SW 1271 (cell line): Measurements from ENCODE around the gene VPS52.
"Not testable (repeated sequence)": the region's sequence is repeated elsewhere in the genome, so short reads cannot be mapped to it uniquely, and the experiment has no call there.

Experiments
- DNase-seq, 2 experiments: peaks; one replicate each; lab custom pipeline; 2025; lab: John Stamatoyannopoulos, UW

VPS52 gene

GRCh38 chr6:33305052-33305451 lies 33.4 kb upstream of the VPS52 start:
- DNase-seq = no peak

- DNase-seq = no peak
Measured at GRCh38 chr6:33304216-33304615, 32.5 kb upstream of the VPS52 start.

- no peak for DNase-seq
Measured at GRCh38 chr6:33301877-33302276, 30.2 kb upstream of the VPS52 start.

GRCh38 chr6:33299237-33299944 lies 27.7 kb upstream of the VPS52 start:
- peak; percentile 73 to 92 for DNase-seq

GRCh38 chr6:33298773-33299236 lies 27.1 kb upstream of the VPS52 start, which contains the start of gene RGL2:
Gene RGL2, minus strand, starts transcription at chr6:33298942. Its CDS starts 332 bp downstream, at chr6:33298610.
- DNase-seq = peak in 1 of 2 experiments; percentile 80

GRCh38 chr6:33297956-33298772 lies 26.5 kb upstream of the VPS52 start:
- DNase-seq = peak; percentile 84 to 93

GRCh38 chr6:33297406-33297955 lies 25.8 kb upstream of the VPS52 start:
- peak in 1 of 2 experiments; percentile 74 for DNase-seq

GRCh38 chr6:33296797-33297405 lies 25.2 kb upstream of the VPS52 start:
- DNase-seq = no peak

GRCh38 chr6:33295621-33296369 lies 24.1 kb upstream of the VPS52 start:
- DNase-seq = no peak

GRCh38 chr6:33294086-33294823 lies 22.6 kb upstream of the VPS52 start:
- no peak for DNase-seq

- no peak for DNase-seq
Measured at GRCh38 chr6:33292996-33293682, 21.5 kb upstream of the VPS52 start.

GRCh38 chr6:33290459-33290858 lies 18.8 kb upstream of the VPS52 start:
- no peak for DNase-seq

- no peak for DNase-seq
Measured at GRCh38 chr6:33289784-33290315, 18.2 kb upstream of the VPS52 start.

GRCh38 chr6:33288921-33289783 lies 17.5 kb upstream of the VPS52 start, which contains the start of the genes PFDN6 and WDR46:
Gene PFDN6, plus strand, starts transcription at chr6:33289601. Its CDS starts 256 bp downstream, at chr6:33289857.
Gene WDR46, minus strand, starts transcription at chr6:33289239. Its CDS starts 69 bp downstream, at chr6:33289170.
- peak; percentile 85 to 96 for DNase-seq

- no peak for DNase-seq
Measured at GRCh38 chr6:33288141-33288920, 16.7 kb upstream of the VPS52 start.

- no peak for DNase-seq
Measured at GRCh38 chr6:33286946-33287914, 15.6 kb upstream of the VPS52 start.

- not testable (repeated sequence) for DNase-seq
Measured at GRCh38 chr6:33285214-33285613, 13.5 kb upstream of the VPS52 start.
